Suprapubic skin (tissue), 4 donors: Measurements from ENCODE around the gene ATP6V0D1. TPM values are rescaled to one million over a fixed set of nuclear protein-coding genes. Genes with fewer than 3 reads are reported as not detected.
A peak's percentile ranks its signal among the peaks of the same experiment; 100 is the strongest.

ENCODE experiments used
- DNase-seq, 2 donors: peaks; one replicate each; pipeline ENCODE4 v3.0.0-alpha.2; 2019; ENCODE audit warnings: low spot score in 2 of 2
- H3K27ac ChIP-seq: fragments of 200-600 bp; sonication (generic); one replicate; pipeline ENCODE4 v1.5.1; 2019
- H3K27me3 ChIP-seq: fragments of 200-600 bp; sonication (generic); one replicate; pipeline ENCODE4 v1.5.1; 2019
- H3K36me3 ChIP-seq: fragments of 200-600 bp; sonication (generic); one replicate; pipeline ENCODE4 v1.5.1; 2019
- H3K4me1 ChIP-seq: fragments of 200-600 bp; sonication (generic); one replicate; pipeline ENCODE4 v1.5.1; 2019
- H3K4me3 ChIP-seq: fragments of 200-600 bp; sonication (generic); one replicate; pipeline ENCODE4 v1.5.1; 2019; ENCODE audit warnings: mild to moderate bottlenecking
- H3K9me3 ChIP-seq: fragments of 200-600 bp; sonication (generic); one replicate; pipeline ENCODE4 v1.5.1; 2019
- EP300 ChIP-seq: sonication (generic); formaldehyde crosslinking; IDR thresholded peaks from one replicate; pipeline ENCODE4 v1.6.1; 2017; ENCODE audit warnings: antibody characterized with exemption
- POLR2A ChIP-seq, 2 donors: fragments of 450-650 bp; IDR thresholded peaks; one replicate each; pipeline ENCODE4 v1.6.1; 2017; ENCODE audit warnings: antibody characterized with exemption in 2 of 2, mild to moderate bottlenecking in 2 of 2, moderate library complexity in 2 of 2
- POLR2AphosphoS5 ChIP-seq, 3 donors: sonication (generic); formaldehyde crosslinking; IDR thresholded peaks; one replicate each; pipeline ENCODE4 v1.6.1; 2017; ENCODE audit warnings: antibody characterized with exemption in 3 of 3
- WGBS: methylation state at CpG from one replicate; pipeline ENCODE4 v1.1.5; 2018; 5-methylcytosine and 5-hydroxymethylcytosine counted together
- total RNA-seq, 4 donors: library from RNA; depleted of rRNA; stranded (reverse); fragments of >200 nt; gene quantifications; one replicate each; pipeline ENCODE4 v1.1.0, GENCODE V29; 2016
- TF ChIP-seq, protein P1 (sequence below), 2 donors: fragments of 200-600 bp in 1 of 2; fragments of 450-650 bp in 1 of 2; sonication (generic) in 1 of 2; IDR thresholded peaks; one replicate each; pipeline ENCODE4 v1.5.1; 2016 to 2019; ENCODE audit warnings: antibody characterized with exemption in 2 of 2, mild to moderate bottlenecking in 1 of 2, moderate library complexity in 1 of 2

ATP6V0D1 gene
- total RNA-seq, 4 donors from 2014 or later = 90.0 to 134 (median 110) TPM

DNA sequence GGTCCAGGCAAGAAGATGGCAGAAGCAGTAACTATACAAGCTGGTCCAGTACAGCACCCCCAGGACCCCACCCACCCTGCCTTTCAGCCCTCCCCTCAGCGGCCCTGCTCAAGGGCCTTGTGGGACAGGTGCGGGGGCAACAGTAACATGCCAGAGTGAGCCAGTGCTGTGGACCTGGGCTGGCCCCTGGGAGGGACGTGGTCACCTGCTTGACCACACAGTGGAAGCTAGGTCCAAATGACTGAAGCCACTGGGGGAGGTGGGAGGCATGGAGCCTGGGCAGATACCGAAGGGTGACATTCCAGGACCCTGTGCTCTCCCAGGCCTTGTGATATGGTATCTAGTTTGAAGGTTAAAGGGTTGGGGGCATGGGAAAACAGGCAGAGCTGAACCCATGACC lies 17.3 kb downstream of the ATP6V0D1 start:
- Histone ChIP-seq H3K27ac (no peak overlapping the region), H3K4me1 (peaks cover 80% of the 10 kb centered on the region), H3K9me3 (no peaks in the 10 kb centered on the region), H3K4me3 (no peak overlapping the region), H3K36me3 (no peaks in the 10 kb centered on the region), H3K27me3 (no peaks in the 10 kb centered on the region)
- 88% methylated on average over 4 of the region's 4 CpGs for WGBS
- DNase-seq = no peak
- TF ChIP-seq POLR2AphosphoS5 (IDR thresholded peaks at IDR 0.05) (no peak), POLR2A (IDR thresholded peaks at IDR 0.05) (no peak), EP300 (no peak)
- TF ChIP-seq, protein P1, sequence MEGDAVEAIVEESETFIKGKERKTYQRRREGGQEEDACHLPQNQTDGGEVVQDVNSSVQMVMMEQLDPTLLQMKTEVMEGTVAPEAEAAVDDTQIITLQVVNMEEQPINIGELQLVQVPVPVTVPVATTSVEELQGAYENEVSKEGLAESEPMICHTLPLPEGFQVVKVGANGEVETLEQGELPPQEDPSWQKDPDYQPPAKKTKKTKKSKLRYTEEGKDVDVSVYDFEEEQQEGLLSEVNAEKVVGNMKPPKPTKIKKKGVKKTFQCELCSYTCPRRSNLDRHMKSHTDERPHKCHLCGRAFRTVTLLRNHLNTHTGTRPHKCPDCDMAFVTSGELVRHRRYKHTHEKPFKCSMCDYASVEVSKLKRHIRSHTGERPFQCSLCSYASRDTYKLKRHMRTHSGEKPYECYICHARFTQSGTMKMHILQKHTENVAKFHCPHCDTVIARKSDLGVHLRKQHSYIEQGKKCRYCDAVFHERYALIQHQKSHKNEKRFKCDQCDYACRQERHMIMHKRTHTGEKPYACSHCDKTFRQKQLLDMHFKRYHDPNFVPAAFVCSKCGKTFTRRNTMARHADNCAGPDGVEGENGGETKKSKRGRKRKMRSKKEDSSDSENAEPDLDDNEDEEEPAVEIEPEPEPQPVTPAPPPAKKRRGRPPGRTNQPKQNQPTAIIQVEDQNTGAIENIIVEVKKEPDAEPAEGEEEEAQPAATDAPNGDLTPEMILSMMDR (IDR thresholded peaks at IDR 0.05) = no peak

GRCh38 chr16:67463059-67463458 lies 17.9 kb downstream of the ATP6V0D1 start:
- Histone ChIP-seq H3K27ac (peak overlapping the region; percentile 85), H3K4me1 (peaks cover 80% of the 10 kb centered on the region), H3K9me3 (no peaks in the 10 kb centered on the region), H3K36me3 (no peaks in the 10 kb centered on the region), H3K4me3 (no peak overlapping the region), H3K27me3 (no peaks in the 10 kb centered on the region)
- WGBS = 47% methylated on average over 5 of the region's 5 CpGs
- no peak for DNase-seq
- TF ChIP-seq POLR2AphosphoS5 (IDR thresholded peaks at IDR 0.05) (no peak), POLR2A (IDR thresholded peaks at IDR 0.05) (no peak), EP300 (no peak)
- TF ChIP-seq, protein P1 (IDR thresholded peaks at IDR 0.05) = no peak

- peaks cover 86% of the 10 kb centered on the region for H3K4me1 ChIP-seq
- H3K9me3 ChIP-seq = no peaks in the 10 kb centered on the region
- WGBS = 44% methylated on average over 5 of the region's 5 CpGs
- DNase-seq = no peak
- TF ChIP-seq POLR2A (IDR thresholded peaks at IDR 0.05) = no peak
- TF ChIP-seq, protein P1 (IDR thresholded peaks at IDR 0.05) = no peak
- no peak for TF ChIP-seq POLR2AphosphoS5 (IDR thresholded peaks at IDR 0.05)
- TF ChIP-seq EP300 = no peak
- H3K36me3 ChIP-seq = no peaks in the 10 kb centered on the region
- H3K27me3 ChIP-seq = no peaks in the 10 kb centered on the region
- H3K4me3 ChIP-seq = no peak overlapping the region
- peak overlapping the region; percentile 85 for H3K27ac ChIP-seq
These were observed 18.7 kb downstream of the ATP6V0D1 start for GRCh38 chr16:67462279-67462655.

GRCh38 chr16:67461600-67462278 lies 19.2 kb downstream of the ATP6V0D1 start:
- Histone ChIP-seq H3K4me1 (peaks cover 91% of the 10 kb centered on the region), H3K36me3 (no peaks in the 10 kb centered on the region), H3K27ac (peak overlapping the region; percentile 86), H3K9me3 (no peaks in the 10 kb centered on the region), H3K27me3 (no peaks in the 10 kb centered on the region), H3K4me3 (no peak overlapping the region)
- TF ChIP-seq POLR2AphosphoS5 (IDR thresholded peaks at IDR 0.05) (peak in 2 of 3 donors; percentile 73 to 91), EP300 (no peak)
- DNase-seq = peak in 1 of 2 donors; percentile 86
- 66% methylated on average over 5 of the region's 8 CpGs for WGBS

- Histone ChIP-seq H3K27ac (peak overlapping the region; percentile 86), H3K4me3 (no peak overlapping the region), H3K27me3 (no peaks in the 10 kb centered on the region), H3K9me3 (no peaks in the 10 kb centered on the region), H3K4me1 (peaks cover 98% of the 10 kb centered on the region), H3K36me3 (no peaks in the 10 kb centered on the region)
- WGBS = 50% methylated on average over 1 of the region's 2 CpGs
- no peak for DNase-seq
- TF ChIP-seq, protein P1 (IDR thresholded peaks at IDR 0.05) = no peak
- no peak for TF ChIP-seq EP300
- no peak for TF ChIP-seq POLR2AphosphoS5 (IDR thresholded peaks at IDR 0.05)
- TF ChIP-seq POLR2A (IDR thresholded peaks at IDR 0.05) = no peak
These were observed 20.0 kb downstream of the ATP6V0D1 start for GRCh38 chr16:67460961-67461360.
